HG03442 (cell line): Measurements from ENCODE around the gene SNRNP48.

Experiments
- ATAC-seq: cut with Tn5 transposase; IDR thresholded peaks from one replicate; pipeline ENCODE4 v1.9.1; 2021; ENCODE audit warnings: mild to moderate bottlenecking, moderate library complexity; ENCODE audit not compliant: unreplicated experiment

Gene SNRNP48

DNA sequence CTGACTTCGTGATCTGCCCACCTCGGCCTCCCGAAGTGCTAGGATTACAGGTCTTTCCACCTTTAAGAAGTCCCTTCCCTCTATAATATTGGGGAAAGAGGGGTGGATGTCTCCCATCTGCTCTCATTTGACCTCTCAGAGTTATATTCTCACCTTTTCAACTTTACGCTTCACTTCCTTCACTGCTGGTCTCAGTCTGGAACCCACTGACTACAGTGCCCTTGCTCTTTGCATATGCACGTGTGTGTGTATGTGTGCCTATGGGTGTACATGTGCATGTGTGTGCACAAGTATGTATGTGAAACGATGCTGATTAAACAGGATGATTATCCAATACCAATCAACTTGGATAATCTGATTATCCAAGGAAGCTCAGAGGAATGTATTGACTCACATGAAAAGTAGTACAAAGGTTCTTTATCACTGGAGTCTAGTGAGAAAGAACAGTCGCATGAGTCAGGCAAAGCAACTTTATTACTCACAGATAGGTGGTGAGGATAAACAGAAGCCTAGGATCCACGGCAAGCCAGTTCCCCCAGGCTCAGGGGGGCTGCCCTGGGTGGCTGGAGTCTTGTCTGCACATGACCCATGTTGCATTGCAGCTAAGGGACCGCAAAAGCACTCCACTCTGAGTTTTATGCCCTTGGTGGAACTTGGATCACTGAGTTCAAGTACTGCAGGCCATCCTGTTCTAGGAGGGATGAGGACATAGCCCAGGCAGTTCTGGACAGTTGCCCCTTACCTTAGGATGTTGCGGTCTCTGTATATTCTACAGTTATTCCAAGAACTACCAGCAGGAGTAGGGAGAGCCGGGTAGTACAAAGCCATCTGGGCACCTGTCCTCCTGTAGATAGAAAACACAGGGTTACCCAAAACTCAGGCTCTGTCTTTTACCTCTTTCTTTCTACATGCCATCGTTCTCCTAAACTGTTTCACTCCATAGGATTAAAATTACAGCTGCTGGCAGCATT is 50.9 kb downstream of the SNRNP48 start:
- ATAC-seq = no peak

DNA sequence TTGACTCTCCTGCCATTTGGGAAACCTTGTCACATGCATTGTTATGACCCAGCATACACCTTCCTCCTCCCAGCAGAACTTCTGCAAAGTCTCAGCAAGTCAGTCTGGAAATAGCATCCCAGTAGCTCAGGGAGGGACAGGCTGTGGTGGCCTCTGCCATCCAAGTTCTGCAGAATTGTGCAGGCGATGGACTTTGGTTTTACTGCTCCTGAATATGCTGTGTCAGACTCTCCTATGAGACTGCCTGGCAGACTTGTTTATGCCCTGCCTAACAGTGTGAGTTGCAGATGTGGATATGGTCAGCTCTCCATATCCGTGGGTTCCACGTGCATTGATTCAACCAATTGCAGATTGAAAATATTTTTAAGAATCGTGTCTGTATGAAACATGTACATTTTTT is 52.8 kb downstream of the SNRNP48 start:
- no peak for ATAC-seq

DNA sequence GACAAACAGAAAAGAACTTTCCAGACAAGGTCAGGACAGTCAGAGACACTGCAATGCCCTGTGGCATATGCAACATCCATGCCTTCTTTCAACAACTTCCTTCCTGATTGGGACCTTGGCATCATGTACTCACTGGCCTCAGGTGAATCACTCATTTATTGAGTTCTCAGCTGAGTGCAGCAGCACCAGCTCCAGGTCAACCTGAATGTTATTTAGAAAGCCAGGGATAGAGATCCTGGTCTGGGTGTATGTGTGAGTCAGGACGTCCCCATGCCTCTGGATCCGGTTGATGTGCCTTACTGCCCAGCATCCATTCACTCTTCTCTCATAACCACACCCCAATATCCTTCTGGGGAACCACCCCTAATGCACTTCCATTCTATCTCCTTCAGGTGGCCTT is 54.4 kb downstream of the SNRNP48 start:
- ATAC-seq = no peak

DNA sequence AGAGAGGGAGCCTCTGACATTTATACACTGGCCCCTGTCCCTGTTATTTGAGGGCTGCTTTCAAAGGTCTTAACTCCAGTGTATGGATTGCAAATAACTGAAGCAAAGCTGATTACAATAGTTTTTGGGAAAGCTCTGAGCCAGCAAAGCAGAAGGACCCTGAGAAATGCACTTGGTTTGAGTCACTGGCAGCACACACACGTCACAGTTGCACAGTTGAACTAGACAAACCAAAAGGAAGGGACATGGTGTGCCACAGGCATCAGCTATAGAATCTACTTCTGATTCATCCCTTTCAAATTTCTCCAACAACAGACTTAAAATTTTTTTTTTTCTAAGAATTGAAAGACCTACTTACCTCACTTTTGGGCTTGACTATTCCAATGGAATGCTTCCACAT is 56.4 kb downstream of the SNRNP48 start:
- no peak for ATAC-seq

- peak; percentile 66 for ATAC-seq
Measured at GRCh38 chr6:7647504-7647903, 57.5 kb downstream of the SNRNP48 start.

GRCh38 chr6:7649037-7649810 is 59.2 kb downstream of the SNRNP48 start:
- ATAC-seq = no peak

DNA sequence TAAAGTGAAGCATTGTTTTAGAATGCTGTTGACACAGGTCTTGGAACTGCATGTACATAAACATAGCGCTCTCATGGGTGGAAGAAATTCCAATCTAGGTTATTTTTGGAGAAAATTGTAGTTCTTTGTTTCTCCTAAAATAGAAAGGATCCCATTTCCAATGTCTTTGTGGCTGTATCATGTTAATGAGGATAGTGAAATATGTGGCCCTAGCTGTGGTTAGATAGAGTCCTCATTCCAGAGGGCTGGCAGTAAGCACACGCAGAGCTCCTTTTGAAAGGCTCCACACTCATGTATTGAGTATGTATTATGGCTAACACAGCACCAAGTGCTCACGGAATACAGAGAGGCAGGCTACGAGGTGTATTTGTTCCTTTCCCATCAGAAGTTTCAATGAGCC is 60.9 kb downstream of the SNRNP48 start:
- no peak for ATAC-seq

DNA sequence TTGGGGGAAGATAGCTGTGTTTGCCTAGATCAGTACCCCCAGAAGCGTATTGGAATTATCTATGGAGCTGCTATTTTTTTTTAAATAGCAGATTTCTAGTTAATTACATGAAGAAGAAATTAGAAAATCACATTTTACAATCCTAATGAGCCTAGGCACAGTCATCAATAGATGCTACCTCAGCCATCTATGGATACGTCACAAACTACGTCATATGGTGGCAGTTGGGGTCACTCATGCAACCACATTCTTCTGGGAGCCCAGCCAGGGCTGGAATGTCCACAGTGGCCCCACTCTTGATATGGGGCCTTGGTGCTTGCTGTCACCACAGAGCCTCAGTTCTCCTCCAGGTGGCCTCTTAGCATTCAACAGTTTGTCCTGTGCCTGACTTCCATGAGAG is 63.0 kb downstream of the SNRNP48 start:
- no peak for ATAC-seq

DNA sequence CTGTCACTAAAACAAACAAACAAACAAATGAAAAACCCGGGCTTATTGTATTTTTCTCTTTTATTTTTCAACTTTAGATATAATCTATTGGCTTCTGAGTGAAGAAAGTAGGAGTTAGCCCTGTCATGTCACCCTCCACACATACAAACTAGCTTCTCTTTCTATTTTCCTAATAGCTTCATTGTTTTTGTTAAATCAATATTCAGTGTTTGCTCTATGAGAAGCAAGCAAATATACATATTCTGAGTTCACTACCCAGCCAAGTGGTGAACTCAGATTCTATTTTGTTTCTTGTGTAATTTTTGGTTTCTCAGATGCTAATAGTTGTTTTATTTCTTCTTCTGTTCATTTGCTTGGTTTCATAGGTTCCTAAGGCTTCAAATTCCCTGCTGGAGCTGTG is 66.4 kb downstream of the SNRNP48 start:
- ATAC-seq = no peak

DNA sequence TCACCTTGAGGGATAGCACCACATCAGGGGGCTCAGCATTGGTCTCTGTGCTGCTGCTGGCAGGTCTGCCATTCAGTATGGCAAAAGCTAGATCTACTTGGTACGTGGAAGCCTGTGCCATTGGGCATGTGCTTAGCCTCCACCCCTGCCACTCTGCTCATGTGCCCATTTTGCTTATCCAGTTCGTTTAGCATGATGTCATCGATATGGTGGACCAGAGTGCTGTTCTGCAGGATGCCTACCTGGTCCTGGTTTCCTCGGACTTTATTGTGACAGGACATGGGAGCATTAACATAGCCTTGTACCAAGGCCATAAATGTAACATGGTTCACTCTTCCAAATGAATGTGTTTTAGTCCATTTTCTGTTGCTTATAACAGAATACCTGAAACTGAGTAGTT is 68.5 kb downstream of the SNRNP48 start:
- no peak for ATAC-seq

- no peak for ATAC-seq
Measured at GRCh38 chr6:7661364-7661763, 71.4 kb downstream of the SNRNP48 start.
